Measurements from ENCODE around the gene TRIM33. TPM values are rescaled to one million over a fixed set of nuclear protein-coding genes. Genes with fewer than 3 reads are reported as not detected.
"Not testable (repeated sequence)": the region's sequence is repeated elsewhere in the genome, so short reads cannot be mapped to it uniquely, and the experiment has no call there.

TRIM33 gene
- total and polyA plus RNA-seq, 12 donors = 13.8 to 49.0 (median 27.0) TPM

DNA sequence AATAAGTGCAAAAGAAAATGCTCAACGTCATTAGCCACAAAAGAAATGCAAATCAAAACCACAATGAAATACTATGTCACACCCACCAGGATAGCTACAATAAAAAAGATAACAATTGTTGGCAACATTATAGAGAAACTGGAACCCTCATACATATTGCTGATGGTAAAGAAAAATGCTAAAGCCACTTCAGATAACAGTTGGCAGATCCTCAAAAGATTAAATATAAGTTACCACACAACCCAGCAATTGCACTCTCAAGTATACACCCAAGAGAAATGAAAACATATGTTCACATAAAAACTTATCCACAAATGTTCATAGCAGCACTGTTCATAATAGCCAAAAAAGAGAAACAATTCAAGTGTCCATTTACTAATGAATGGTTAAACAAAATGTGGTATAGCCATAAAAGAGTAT is 20.7 kb downstream of the TRIM33 start:
- Histone ChIP-seq H3K4me3 (no peak overlapping the region), H3K27ac (no peak overlapping the region), H3K36me3 (replicated peaks in 1 of 2) (no peaks in the 10 kb centered on the region), H3K9me3 (replicated peaks in 1 of 3) (no peaks in the 10 kb centered on the region), H3K27me3 (no peaks in the 10 kb centered on the region), H3K4me1 (replicated peaks in 1 of 2) (peaks cover 1 to 15% of the 10 kb centered on the region in 2 donors)
- intact Hi-C loops (cut with DNase I) = no loop called here
- DNase-seq = no peak
- no peak for TF ChIP-seq POLR2A (IDR thresholded peaks at IDR 0.05)
- no peak for TF ChIP-seq CTCF (IDR thresholded peaks at IDR 0.05)
- WGBS, 4 donors = 60 to 74% (median 68%) methylated on average over 1 of the region's 1 CpG

DNA sequence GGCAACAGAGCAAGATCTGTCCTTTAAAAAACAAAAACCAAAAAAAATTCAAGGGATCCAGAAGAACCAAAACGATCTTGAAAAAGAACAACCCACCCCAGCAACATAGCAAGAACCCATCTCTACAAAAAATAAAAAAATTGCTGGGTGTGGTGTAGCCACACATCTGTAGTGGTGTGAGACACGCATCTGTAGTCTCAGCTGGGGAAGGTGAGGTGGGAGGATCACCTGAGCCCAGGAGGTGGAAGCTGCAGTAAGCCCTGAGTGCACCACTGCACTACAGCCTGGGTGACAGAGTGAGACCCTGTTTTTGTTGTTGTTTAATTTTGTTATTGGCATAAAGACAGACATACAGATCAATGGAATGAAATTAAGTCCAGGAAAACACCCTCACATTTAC is 22.3 kb downstream of the TRIM33 start:
- no peak overlapping the region for H3K27ac ChIP-seq
- 79 to 93% (median 87%) methylated on average over 2 of the region's 2 CpGs for WGBS, 4 donors
- H3K9me3 ChIP-seq (replicated peaks in 1 of 3) = no peaks in the 10 kb centered on the region
- peaks cover 0 to 8% of the 10 kb centered on the region in 2 donors for H3K4me1 ChIP-seq (replicated peaks in 1 of 2)
- no peak for DNase-seq
- intact Hi-C loops (cut with DNase I) = no loop called here
- H3K4me3 ChIP-seq = no peak overlapping the region
- no peaks in the 10 kb centered on the region for H3K36me3 ChIP-seq (replicated peaks in 1 of 2)
- TF ChIP-seq POLR2A (IDR thresholded peaks at IDR 0.05) (no peak), CTCF (IDR thresholded peaks at IDR 0.05) (no peak)
- no peaks in the 10 kb centered on the region for H3K27me3 ChIP-seq

GRCh38 chr1:114485286-114485685 is 25.7 kb downstream of the TRIM33 start:
- TF ChIP-seq POLR2A (IDR thresholded peaks at IDR 0.05) = no peak
- TF ChIP-seq CTCF (IDR thresholded peaks at IDR 0.05) = no peak
- Histone ChIP-seq H3K36me3 (replicated peaks in 1 of 2) (no peaks in the 10 kb centered on the region), H3K4me1 (replicated peaks in 1 of 2) (peaks cover 0 to 8% of the 10 kb centered on the region in 2 donors), H3K27me3 (no peaks in the 10 kb centered on the region), H3K4me3 (no peak overlapping the region), H3K9me3 (replicated peaks in 1 of 3) (no peaks in the 10 kb centered on the region), H3K27ac (no peak overlapping the region)
- intact Hi-C loops (cut with DNase I) = no loop called here
- DNase-seq = no peak

GRCh38 chr1:114482585-114482984 is 28.4 kb downstream of the TRIM33 start:
- TF ChIP-seq CTCF (IDR thresholded peaks at IDR 0.05) = no peak
- TF ChIP-seq POLR2A (IDR thresholded peaks at IDR 0.05) = no peak
- H3K27me3 ChIP-seq = no peaks in the 10 kb centered on the region
- intact Hi-C loops (cut with DNase I) = no loop called here
- WGBS, 4 donors = 64 to 70% (median 67%) methylated on average over 3 of the region's 3 CpGs
- no peak overlapping the region for H3K27ac ChIP-seq
- no peaks in the 10 kb centered on the region for H3K36me3 ChIP-seq (replicated peaks in 1 of 2)
- no peaks in the 10 kb centered on the region for H3K9me3 ChIP-seq (replicated peaks in 1 of 3)
- no peak for DNase-seq
- H3K4me1 ChIP-seq (replicated peaks in 1 of 2) = no peaks in the 10 kb centered on the region
- no peak overlapping the region for H3K4me3 ChIP-seq

DNA sequence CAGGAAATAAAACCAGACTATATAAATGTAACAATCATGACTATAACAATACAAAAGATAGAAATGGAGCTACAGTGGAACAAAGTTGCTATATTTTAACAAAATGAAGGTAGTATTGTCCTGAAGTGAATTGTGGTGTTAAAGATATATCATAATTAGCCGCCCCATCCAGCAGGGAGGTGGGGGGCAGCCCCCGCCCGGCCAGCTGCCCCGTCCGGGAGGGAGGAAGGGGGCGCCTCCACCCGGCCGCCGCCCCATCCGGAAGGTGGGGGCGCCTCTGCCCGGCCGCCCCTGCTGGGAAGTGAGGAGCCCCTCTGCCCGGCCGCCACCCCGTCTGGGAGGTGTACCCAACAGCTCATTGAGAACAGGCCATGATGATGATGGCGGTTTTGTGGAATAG is 31.4 kb downstream of the TRIM33 start:
- H3K27me3 ChIP-seq; H3K4me3 ChIP-seq; H3K27ac ChIP-seq; intact Hi-C loops (cut with DNase I); DNase-seq; H3K36me3 ChIP-seq (replicated peaks in 1 of 2); H3K9me3 ChIP-seq (replicated peaks in 1 of 3): not testable (repeated sequence)
- peaks cover 0 to 11% of the 10 kb centered on the region in 2 donors for H3K4me1 ChIP-seq (replicated peaks in 1 of 2)
- 93 to 97% (median 94%) methylated on average over 13 to 17 of the region's 17 CpGs for WGBS, 4 donors

All from adrenal gland (tissue), 12 donors.